WTC11 (cell line): ENCODE results near the gene ANKIB1. TPM values are rescaled to one million over a fixed set of nuclear protein-coding genes. Genes with fewer than 3 reads are reported as not detected.

Source experiments
- ATAC-seq: fragments of 200-7000 bp; cut with Tn5 transposase; 2 replicates; pipeline ENCODE4 v1.10.0; 2021; ENCODE audit warnings: mild to moderate bottlenecking, moderate library complexity
- Bru-seq: library from RNA; stranded (reverse); fragments of 400-500 nt; gene quantifications from one replicate; lab custom pipeline; 2021; lab: Mats Ljungman, UMichigan
- CTCF ChIA-PET: fragments of 300-600 bp; sonication (Branson Sonifier 250); formaldehyde crosslinking; loops from one replicate; lab custom pipeline; 2021; ENCODE audit warnings: antibody characterized with exemption; lab: Charles Lee
- POLR2A ChIA-PET: fragments of 350-600 bp; sonication (Branson Sonifier 250); formaldehyde crosslinking; loops from one replicate; lab custom pipeline; 2021; ENCODE audit warnings: antibody characterized with exemption; lab: Charles Lee
- DNase-seq: peaks from one replicate; pipeline ENCODE4 v3.0.0; 2021; ENCODE audit warnings: low spot score
- H3K27ac Mint-ChIP-seq: 2 replicates; pipeline ENCODE4 v1.8.0; 2021; ENCODE audit warnings: mixed read lengths
- H3K27me3 Mint-ChIP-seq: 2 replicates; pipeline ENCODE4 v1.8.0; 2021; ENCODE audit warnings: low read depth, mild to moderate bottlenecking, moderate library complexity, mixed read lengths
- H3K36me3 Mint-ChIP-seq: 2 replicates; pipeline ENCODE4 v1.8.0; 2021; ENCODE audit warnings: mixed read lengths
- H3K4me1 Mint-ChIP-seq: 2 replicates; pipeline ENCODE4 v1.8.0; 2022; ENCODE audit warnings: mixed read lengths
- H3K4me3 Mint-ChIP-seq: 2 replicates; pipeline ENCODE4 v1.8.0; 2021; ENCODE audit warnings: mild to moderate bottlenecking, moderate library complexity, mixed read lengths
- H3K9me3 Mint-ChIP-seq: 2 replicates; pipeline ENCODE4 v1.8.0; 2021; ENCODE audit warnings: mixed read lengths
- ATF1 ChIP-seq: sonication (generic); formaldehyde crosslinking; IDR thresholded peaks from 2 replicates; pipeline ENCODE4 v1.8.1; 2023; ENCODE audit warnings: mild to moderate bottlenecking, moderate library complexity, missing genetic modification reagents
- CREB1 ChIP-seq: sonication (generic); formaldehyde crosslinking; IDR thresholded peaks from 2 replicates; pipeline ENCODE4 v1.8.0; 2023; ENCODE audit warnings: mild to moderate bottlenecking, missing genetic modification reagents
- ETV6 ChIP-seq: sonication (generic); formaldehyde crosslinking; IDR thresholded peaks from 2 replicates; pipeline ENCODE4 v1.8.1; 2022; ENCODE audit warnings: mild to moderate bottlenecking, missing genetic modification reagents
- FOXP4 ChIP-seq: sonication (generic); formaldehyde crosslinking; IDR thresholded peaks from 2 replicates; pipeline ENCODE4 v1.8.0; 2022; ENCODE audit warnings: mild to moderate bottlenecking, missing genetic modification reagents
- GABPB1 ChIP-seq: sonication (generic); formaldehyde crosslinking; IDR thresholded peaks from 2 replicates; pipeline ENCODE4 v1.8.1; 2023; ENCODE audit warnings: mild to moderate bottlenecking, missing genetic modification reagents
- HMGA2 ChIP-seq: fragments of 250-450 bp; sonication (Bioruptor Pico); IDR thresholded peaks from 2 replicates; pipeline ENCODE4 v1.4.0; 2021; ENCODE audit warnings: mild to moderate bottlenecking, moderate library complexity
- MLX ChIP-seq: sonication (generic); formaldehyde crosslinking; IDR thresholded peaks from 2 replicates; pipeline ENCODE4 v1.8.1; 2023; ENCODE audit warnings: mild to moderate bottlenecking, missing genetic modification reagents, moderate library complexity
- MXD4 ChIP-seq: fragments of 250-450 bp; sonication (Bioruptor Pico); IDR thresholded peaks from 2 replicates; pipeline ENCODE4 v1.8.0; 2021; ENCODE audit warnings: mild to moderate bottlenecking, moderate library complexity, borderline replicate concordance
- NFE2L1 ChIP-seq: sonication (generic); formaldehyde crosslinking; IDR thresholded peaks from 2 replicates; pipeline ENCODE4 v1.8.1; 2023; ENCODE audit warnings: missing genetic modification reagents
- NR1H2 ChIP-seq: sonication (generic); formaldehyde crosslinking; IDR thresholded peaks from 2 replicates; pipeline ENCODE4 v1.9.0; 2021; ENCODE audit warnings: mild to moderate bottlenecking, moderate library complexity, missing genetic modification reagents
- NR3C1 ChIP-seq: sonication (generic); formaldehyde crosslinking; conservative IDR thresholded peaks from 2 replicates; pipeline ENCODE4 v1.8.1; 2023; ENCODE audit warnings: low read depth, mild to moderate bottlenecking, missing genetic modification reagents
- OVOL2 ChIP-seq: fragments of 250-450 bp; sonication (Bioruptor Pico); IDR thresholded peaks from 2 replicates; pipeline ENCODE4 v1.9.0; 2021; ENCODE audit warnings: mild to moderate bottlenecking, borderline replicate concordance
- PRDM15 ChIP-seq: sonication (generic); formaldehyde crosslinking; IDR thresholded peaks from 2 replicates; pipeline ENCODE4 v1.8.0; 2022; ENCODE audit warnings: missing genetic modification reagents
- PREB ChIP-seq: sonication (generic); formaldehyde crosslinking; IDR thresholded peaks from 2 replicates; pipeline ENCODE4 v1.8.1; 2022; ENCODE audit warnings: mild to moderate bottlenecking, missing genetic modification reagents, moderate library complexity, borderline replicate concordance
- RELA ChIP-seq: sonication (generic); formaldehyde crosslinking; IDR thresholded peaks from 2 replicates; pipeline ENCODE4 v1.8.1; 2022; ENCODE audit warnings: missing genetic modification reagents, mild to moderate bottlenecking, borderline replicate concordance
- SP1 ChIP-seq: sonication (generic); formaldehyde crosslinking; conservative IDR thresholded peaks from 2 replicates; pipeline ENCODE4 v1.8.1; 2022; ENCODE audit warnings: missing genetic modification reagents
- ZBTB43 ChIP-seq: sonication (generic); formaldehyde crosslinking; IDR thresholded peaks from 2 replicates; pipeline ENCODE4 v1.8.1; 2023; ENCODE audit warnings: mild to moderate bottlenecking, missing genetic modification reagents
- ZNF263 ChIP-seq: sonication (generic); formaldehyde crosslinking; IDR thresholded peaks from 2 replicates; pipeline ENCODE4 v1.8.1; 2022; ENCODE audit warnings: low read depth, mild to moderate bottlenecking, moderate library complexity, missing genetic modification reagents
- ZNF317 ChIP-seq: sonication (generic); formaldehyde crosslinking; IDR thresholded peaks from 2 replicates; pipeline ENCODE4 v1.8.1; 2023; ENCODE audit warnings: low read depth, mild to moderate bottlenecking, moderate library complexity, missing genetic modification reagents, borderline replicate concordance
- long read RNA-seq, 3 experiments: library from RNA in 1 of 3; library from capped mRNA in 1 of 3; library from polyadenylated mRNA in 1 of 3; unstranded in 2 of 3; stranded (forward) in 1 of 3; transcript quantifications; one replicate each; pipeline ENCODE4 v2.0.0, GENCODE V29; 2021
- total RNA-seq: library from RNA; stranded (reverse); gene quantifications from 3 replicates; pipeline ENCODE4 v1.2.3, GENCODE V29; 2021

ANKIB1 gene, protein sequence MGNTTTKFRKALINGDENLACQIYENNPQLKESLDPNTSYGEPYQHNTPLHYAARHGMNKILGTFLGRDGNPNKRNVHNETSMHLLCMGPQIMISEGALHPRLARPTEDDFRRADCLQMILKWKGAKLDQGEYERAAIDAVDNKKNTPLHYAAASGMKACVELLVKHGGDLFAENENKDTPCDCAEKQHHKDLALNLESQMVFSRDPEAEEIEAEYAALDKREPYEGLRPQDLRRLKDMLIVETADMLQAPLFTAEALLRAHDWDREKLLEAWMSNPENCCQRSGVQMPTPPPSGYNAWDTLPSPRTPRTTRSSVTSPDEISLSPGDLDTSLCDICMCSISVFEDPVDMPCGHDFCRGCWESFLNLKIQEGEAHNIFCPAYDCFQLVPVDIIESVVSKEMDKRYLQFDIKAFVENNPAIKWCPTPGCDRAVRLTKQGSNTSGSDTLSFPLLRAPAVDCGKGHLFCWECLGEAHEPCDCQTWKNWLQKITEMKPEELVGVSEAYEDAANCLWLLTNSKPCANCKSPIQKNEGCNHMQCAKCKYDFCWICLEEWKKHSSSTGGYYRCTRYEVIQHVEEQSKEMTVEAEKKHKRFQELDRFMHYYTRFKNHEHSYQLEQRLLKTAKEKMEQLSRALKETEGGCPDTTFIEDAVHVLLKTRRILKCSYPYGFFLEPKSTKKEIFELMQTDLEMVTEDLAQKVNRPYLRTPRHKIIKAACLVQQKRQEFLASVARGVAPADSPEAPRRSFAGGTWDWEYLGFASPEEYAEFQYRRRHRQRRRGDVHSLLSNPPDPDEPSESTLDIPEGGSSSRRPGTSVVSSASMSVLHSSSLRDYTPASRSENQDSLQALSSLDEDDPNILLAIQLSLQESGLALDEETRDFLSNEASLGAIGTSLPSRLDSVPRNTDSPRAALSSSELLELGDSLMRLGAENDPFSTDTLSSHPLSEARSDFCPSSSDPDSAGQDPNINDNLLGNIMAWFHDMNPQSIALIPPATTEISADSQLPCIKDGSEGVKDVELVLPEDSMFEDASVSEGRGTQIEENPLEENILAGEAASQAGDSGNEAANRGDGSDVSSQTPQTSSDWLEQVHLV
- 38.5 to 43.4 TPM (median 41.9 TPM) in 3 replicates for total RNA-seq
- Bru-seq, nascent RNA: percentile 84 among the genes with signal in this experiment
- long read RNA-seq, experiment 1, full-length matches to known transcripts: 20 of 90 reads
- long read RNA-seq, experiment 1, partial matches to known transcripts: 53 of 90 reads
- long read RNA-seq, experiment 1, other reads (novel, unspliced or antisense): 17 of 90 reads
- long read RNA-seq, experiment 2, full-length matches to known transcripts: 5 of 34 reads
- long read RNA-seq, experiment 2, partial matches to known transcripts: 23 of 34 reads
- long read RNA-seq, experiment 2, other reads (novel, unspliced or antisense): 6 of 34 reads
- long read RNA-seq, experiment 3: 0 reads

DNA sequence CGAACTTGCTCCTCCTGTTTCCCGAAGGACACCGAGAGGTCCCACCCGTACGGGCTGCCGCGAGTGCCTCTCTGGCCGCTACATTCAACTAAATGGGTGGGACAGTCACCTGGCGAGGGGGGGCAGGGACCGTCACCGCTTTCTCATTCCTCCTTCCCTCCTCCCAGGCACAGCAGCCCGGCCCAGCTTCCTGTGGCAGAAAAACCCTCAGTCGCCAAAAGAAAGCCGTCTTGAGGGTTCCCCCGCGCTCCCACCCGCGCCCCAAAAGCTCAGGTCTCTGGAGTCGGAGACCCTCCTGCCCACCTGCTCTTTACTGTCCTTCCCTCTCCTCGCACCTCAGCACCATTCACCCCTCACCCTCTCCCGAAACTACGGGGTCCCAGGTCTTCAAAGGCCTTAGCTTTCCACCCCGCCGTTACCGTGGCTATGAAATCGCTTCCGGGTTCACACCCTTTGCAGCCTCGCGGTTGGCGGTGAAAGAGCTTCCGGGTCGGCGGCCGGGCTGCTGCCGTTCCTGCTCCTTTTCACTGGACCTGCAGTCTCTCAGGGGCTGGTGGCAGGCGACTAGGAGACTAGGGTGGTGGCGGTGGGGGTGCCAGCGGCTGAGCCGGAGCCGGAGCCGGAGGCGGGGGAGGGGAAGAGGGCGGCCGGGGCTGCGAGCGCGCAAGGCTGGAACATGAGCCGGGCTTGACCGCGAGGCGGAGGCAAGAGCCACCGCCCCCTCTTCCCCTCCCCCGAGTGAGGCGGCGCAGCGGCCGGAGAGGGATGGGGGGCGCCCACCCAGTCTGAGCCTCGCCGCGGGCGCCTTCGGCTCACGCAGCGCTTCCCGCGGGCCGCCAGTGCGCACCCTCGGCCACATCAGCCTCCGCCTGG is at the start of gene ANKIB1, which contains the start of gene KRIT1:
Gene ANKIB1 (plus strand): TSS at position 488 of the 873 bp plus-strand sequence. CDS start 49,005 bp downstream, outside the sequence.
Gene KRIT1 (minus strand): TSS at position 428 of the 873 bp plus-strand sequence. CDS start 3,779 bp downstream, outside the sequence.
- 0 out of 2 replicates have a peak, but pooled peaks cover 4% of the 10 kb centered on the region for H3K36me3 Mint-ChIP-seq
- peak within 1 kb of the TSS; percentile 98 for H3K27ac Mint-ChIP-seq
- ATAC-seq (peak; percentile 80), DNase-seq (peak; percentile 84)
- CTCF ChIA-PET: interaction anchor here (0.7 to 2.6 kb wide), 10 partner anchors 17 to 216 kb away, joined by 3 to 26 read pairs (median 3); partner anchors contain the start of genes CYP51A1, GATAD1 and LRRD1
- peak within 1 kb of the TSS; percentile 90 for H3K4me3 Mint-ChIP-seq
- peaks cover 29% of the 10 kb centered on the region for H3K4me1 Mint-ChIP-seq
- no peaks in the 10 kb centered on the region for H3K9me3 Mint-ChIP-seq
- H3K27me3 Mint-ChIP-seq: no peaks in the 10 kb centered on the region
- POLR2A ChIA-PET: interaction anchor here (0.7 to 1.6 kb wide), 4 partner anchors 47 to 283 kb away, joined by 3 to 13 read pairs (median 4); partner anchors contain the start of genes CYP51A1, GATAD1, PEX1 and RBM48
- TF ChIP-seq NFE2L1 (CRISPR knock-in tag) (peak; percentile 74), PREB (no peak), ATF1 (CRISPR knock-in tag) (no peak), NR1H2 (CRISPR knock-in tag) (no peak), NR3C1 (CRISPR knock-in tag) (no peak), ZBTB43 (CRISPR knock-in tag) (no peak), RELA (CRISPR knock-in tag) (no peak), FOXP4 (CRISPR knock-in tag) (no peak; the same call in 1 of the 2 replicates), CREB1 (CRISPR knock-in tag) (no peak), ZNF263 (no peak), OVOL2 (CRISPR knock-in tag) (no peak), SP1 (CRISPR knock-in tag) (peak; percentile 44; the same call in 1 of the 2 replicates), HMGA2 (CRISPR knock-in tag) (no peak), GABPB1 (peak; percentile 82), PRDM15 (no peak), MXD4 (CRISPR knock-in tag) (no peak), ZNF317 (CRISPR knock-in tag) (no peak), ETV6 (0 out of 2 replicates have a peak, but pooled peaks have one; percentile 3), MLX (no peak)
